SK-N-SH (cell line): ENCODE measurements around the gene IP6K2. TPM values are rescaled to one million over a fixed set of nuclear protein-coding genes. Genes with fewer than 3 reads are reported as not detected.
A peak's percentile ranks its signal among the peaks of the same experiment; 100 is the strongest.

Experiments used
- CTCF ChIA-PET: fragments of 300-600, 350-600 bp; formaldehyde crosslinking; extraction: SDS; loops from one replicate; lab custom pipeline; 2021; lab: Yijun Ruan, JAX
- POLR2A ChIA-PET: fragments of 350-600 bp; sonication (Branson Sonifier 250); formaldehyde crosslinking; extraction: SDS; loops from one replicate; lab custom pipeline; 2020; ENCODE audit warnings: antibody characterized with exemption, inconsistent platforms; lab: Yijun Ruan, JAX
- DNase-seq: peaks from one replicate; pipeline ENCODE4 v3.0.0; 2012
- H2AFZ ChIP-seq: fragments of 200-600 bp; sonication (generic); 2 replicates; pipeline ENCODE4 v1.8.1; 2016; ENCODE audit warnings: antibody characterized with exemption, mild to moderate bottlenecking, low read depth
- H3F3A ChIP-seq: fragments of 200-600 bp; sonication (generic); replicated peaks from 2 replicates; pipeline ENCODE3; 2016; ENCODE audit warnings: antibody characterized with exemption, mild to moderate bottlenecking; ENCODE audit not compliant: insufficient read depth
- H3K27ac ChIP-seq, 2 experiments: fragments of 200-500 bp in 1 of 2; fragments of 200-600 bp in 1 of 2; sonication (Bioruptor generic) in 1 of 2; sonication (generic), shearing (Covaris generic) in 1 of 2; 2 replicates each; pipeline versions ENCODE4 v1.5.1 to v1.6.1; 2014 to 2016; ENCODE audit warnings: low read depth in 2 of 2, inconsistent platforms in 1 of 2, low read length in 1 of 2, mild to moderate bottlenecking in 1 of 2, mixed read lengths in 1 of 2
- H3K27me3 ChIP-seq: fragments of 200-600 bp; sonication (generic), shearing (Covaris generic); 2 replicates; pipeline ENCODE4 v1.6.1; 2016; ENCODE audit warnings: mixed run types; ENCODE audit not compliant: insufficient read depth
- H3K36me3 ChIP-seq, 2 experiments: fragments of 200-500 bp in 1 of 2; fragments of 200-600 bp in 1 of 2; sonication (Bioruptor generic) in 1 of 2; sonication (generic) in 1 of 2; replicated peaks in 1 of 2; 2 replicates each; pipeline versions ENCODE3 to v1.5.1; 2014 to 2016; ENCODE audit warnings: low read length in 1 of 2, mild to moderate bottlenecking in 1 of 2; ENCODE audit not compliant: insufficient read depth in 2 of 2, control insufficient read depth in 1 of 2
- H3K4me1 ChIP-seq, 2 experiments: fragments of 200-500 bp in 1 of 2; fragments of 200-600 bp in 1 of 2; sonication (Bioruptor generic) in 1 of 2; sonication (generic), shearing (Covaris generic) in 1 of 2; 2 replicates each; pipeline versions ENCODE4 v1.5.1 to v1.6.1; 2014 to 2016; ENCODE audit warnings: low read depth in 1 of 2, low read length in 1 of 2, mixed run types in 1 of 2; ENCODE audit not compliant: insufficient read depth in 2 of 2, control insufficient read depth in 1 of 2
- H3K4me2 ChIP-seq: fragments of 200-600 bp; sonication (generic), shearing (Covaris generic); 2 replicates; pipeline ENCODE4 v1.6.1; 2017; ENCODE audit warnings: mixed run types
- H3K4me3 ChIP-seq, 2 experiments: fragments of 200-500 bp in 1 of 2; fragments of 200-600 bp in 1 of 2; sonication (Bioruptor generic) in 1 of 2; sonication (generic), shearing (Covaris generic) in 1 of 2; 2 replicates each; pipeline versions ENCODE4 v1.5.1 to v1.8.1; 2014 to 2016; ENCODE audit warnings: low read depth in 2 of 2, inconsistent platforms in 1 of 2, low read length in 1 of 2, mild to moderate bottlenecking in 1 of 2, mixed read lengths in 1 of 2, moderate library complexity in 1 of 2
- H3K79me2 ChIP-seq: fragments of 200-600 bp; sonication (generic); 2 replicates; pipeline ENCODE4 v1.8.1; 2017; ENCODE audit warnings: mild to moderate bottlenecking; ENCODE audit not compliant: insufficient read depth
- H3K9ac ChIP-seq: fragments of 200-600 bp; sonication (generic); 2 replicates; pipeline ENCODE4 v1.6.1; 2017; ENCODE audit warnings: mixed run types
- H3K9me2 ChIP-seq: fragments of 200-600 bp; sonication (generic); 2 replicates; pipeline ENCODE4 v1.6.1; 2017; ENCODE audit warnings: mixed run types
- H3K9me3 ChIP-seq: fragments of 200-600 bp; sonication (generic); 2 replicates; pipeline ENCODE4 v1.6.1; 2017; ENCODE audit warnings: mixed run types, mild to moderate bottlenecking, moderate library complexity
- H4K20me1 ChIP-seq: fragments of 200-600 bp; sonication (generic); 2 replicates; pipeline ENCODE4 v1.6.1; 2017; ENCODE audit warnings: mild to moderate bottlenecking, mixed run types; ENCODE audit not compliant: insufficient read depth
- CHD2 ChIP-seq: fragments of 150-350 bp; IDR thresholded peaks from 2 replicates; pipeline ENCODE4 v1.6.1; 2018; ENCODE audit warnings: low read length; ENCODE audit not compliant: partially characterized antibody
- ELF1 ChIP-seq: IDR thresholded peaks from 2 replicates; pipeline ENCODE4 v1.4.0; 2012
- EZH2phosphoT487 ChIP-seq: fragments of 200-600 bp; sonication (generic); IDR thresholded peaks from 2 replicates; pipeline ENCODE4 v1.6.1; 2017; ENCODE audit warnings: low read depth, mixed run types, mild to moderate bottlenecking, antibody characterized with exemption, moderate library complexity, borderline replicate concordance
- FOSL2 ChIP-seq: IDR thresholded peaks from 2 replicates; pipeline ENCODE4 v1.4.0; 2012; ENCODE audit warnings: low read depth, mild to moderate bottlenecking, moderate library complexity, borderline replicate concordance
- FOXJ3 ChIP-seq: sonication (generic); formaldehyde crosslinking; IDR thresholded peaks from 2 replicates; pipeline ENCODE4 v1.5.1; 2020; ENCODE audit warnings: mild to moderate bottlenecking, missing genetic modification reagents
- GABPA ChIP-seq: IDR thresholded peaks from 2 replicates; pipeline ENCODE4 v1.4.0; 2012; ENCODE audit warnings: low read depth, mild to moderate bottlenecking
- GATA2 ChIP-seq: sonication (generic); formaldehyde crosslinking; IDR thresholded peaks from 2 replicates; pipeline ENCODE4 v1.5.0; 2020; ENCODE audit warnings: mild to moderate bottlenecking, missing genetic modification reagents
- NRF1 ChIP-seq: IDR thresholded peaks from 2 replicates; pipeline ENCODE4 v1.6.1; 2012; ENCODE audit warnings: low read depth, mild to moderate bottlenecking, low read length
- PBX3 ChIP-seq: IDR thresholded peaks from 2 replicates; pipeline ENCODE4; 2012
- RCOR1 ChIP-seq: fragments of 150-350 bp; IDR thresholded peaks from 2 replicates; pipeline ENCODE4 v1.6.1; 2017; ENCODE audit warnings: antibody characterized with exemption, low read length
- RFX5 ChIP-seq: IDR thresholded peaks from 2 replicates; pipeline ENCODE4 v1.6.1; 2012; ENCODE audit warnings: mild to moderate bottlenecking, improper control_type of control experiment, low read length
- RXRA ChIP-seq: IDR thresholded peaks from 2 replicates; pipeline ENCODE4 v1.4.0; 2012; ENCODE audit warnings: low read depth, mild to moderate bottlenecking, borderline replicate concordance
- SIN3A ChIP-seq: IDR thresholded peaks from 2 replicates; pipeline ENCODE4 v1.6.1; 2012; ENCODE audit warnings: low read depth, mild to moderate bottlenecking, low read length, moderate library complexity, borderline replicate concordance
- SMC3 ChIP-seq: IDR thresholded peaks from 2 replicates; pipeline ENCODE4 v1.6.1; 2012; ENCODE audit warnings: low read depth, low read length, improper control_type of control experiment
- TAF1 ChIP-seq: IDR thresholded peaks from 2 replicates; pipeline ENCODE4 v1.6.1; 2012; ENCODE audit warnings: low read depth, mild to moderate bottlenecking, low read length, moderate library complexity, borderline replicate concordance
- TCF12 ChIP-seq: IDR thresholded peaks from 2 replicates; pipeline ENCODE4 v1.4.0; 2012
- TEAD4 ChIP-seq: IDR thresholded peaks from 2 replicates; pipeline ENCODE4 v1.4.0; 2012; ENCODE audit warnings: mild to moderate bottlenecking, borderline replicate concordance; ENCODE audit not compliant: insufficient read depth
- YY1 ChIP-seq: IDR thresholded peaks from 2 replicates; pipeline ENCODE4 v1.4.0; 2012; ENCODE audit warnings: low read depth, mild to moderate bottlenecking
- WGBS: methylation state at CpG from one replicate; pipeline ENCODE4 v1.1.6; 2017; ENCODE audit warnings: low lambda C conversion rate; 5-methylcytosine and 5-hydroxymethylcytosine counted together
- polyA plus RNA-seq, 3 experiments: library from polyadenylated mRNA; depleted of rRNA; stranded (reverse); fragments of >200 nt; gene quantifications; 2 replicates each; pipeline ENCODE4 v1.2.3, GENCODE V29; 2012
- TF ChIP-seq, protein P1 (sequence below): IDR thresholded peaks from 2 replicates; pipeline ENCODE4 v1.4.0; 2012; ENCODE audit warnings: low read depth
- TF ChIP-seq, protein P2 (sequence below): IDR thresholded peaks from 2 replicates; pipeline ENCODE4 v1.6.1; 2012; ENCODE audit warnings: mild to moderate bottlenecking, low read depth, low read length, moderate library complexity

The IP6K2 gene
- polyA plus RNA-seq, 1 of the 3 experiments (the other 2 are of a cell fraction), result 178 TPM

GRCh38 chr3:48664929-48665328, 52.1 kb downstream of the IP6K2 start:
- CTCF ChIA-PET, result interaction anchor here (0.8 to 4.5 kb wide), 5 partner anchors 10 to 33 kb away, joined by 3 to 33 read pairs (median 24); partner anchors contain the start of gene SLC26A6
- H3K9me3 ChIP-seq, result no peaks in the 10 kb centered on the region
- peaks cover 3 to 13% of the 10 kb centered on the region in 2 experiments for H3K36me3 ChIP-seq
- no peak for TF ChIP-seq RFX5
- TF ChIP-seq, protein P1, sequence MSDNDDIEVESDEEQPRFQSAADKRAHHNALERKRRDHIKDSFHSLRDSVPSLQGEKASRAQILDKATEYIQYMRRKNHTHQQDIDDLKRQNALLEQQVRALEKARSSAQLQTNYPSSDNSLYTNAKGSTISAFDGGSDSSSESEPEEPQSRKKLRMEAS, result no peak
- TF ChIP-seq NRF1, result no peak
- TF ChIP-seq SIN3A, result no peak
- TF ChIP-seq TEAD4, result no peak
- no peak for TF ChIP-seq FOXJ3 (CRISPR knock-in tag)
- TF ChIP-seq YY1, result no peak
- TF ChIP-seq CHD2, result no peak
- no peak for TF ChIP-seq ELF1
- no peak for TF ChIP-seq GABPA
- no peak for TF ChIP-seq FOSL2
- no peak for TF ChIP-seq EZH2phosphoT487
- TF ChIP-seq PBX3, result no peak
- TF ChIP-seq RCOR1, result no peak
- TF ChIP-seq RXRA, result no peak
- no peak for TF ChIP-seq SMC3
- no peak for TF ChIP-seq TAF1
- H3K27ac ChIP-seq, result no peak overlapping the region; a peak in 2 of 4 replicates
- peaks cover 19% of the 10 kb centered on the region for H3K79me2 ChIP-seq
- H3K9me2 ChIP-seq, result no peaks in the 10 kb centered on the region
- H3K4me1 ChIP-seq, result peaks cover 4 to 15% of the 10 kb centered on the region in 2 experiments; a peak in 2 of 4 replicates
- H3K9ac ChIP-seq, result no peak overlapping the region
- H2AFZ ChIP-seq, result no peak overlapping the region
- WGBS, result 87% methylated on average over 4 of the region's 4 CpGs
- H3K27me3 ChIP-seq, result no peaks in the 10 kb centered on the region
- 0 out of 2 replicates have a peak overlapping the region, but pooled peaks have one; percentile 98 for H3K4me2 ChIP-seq
- H3K4me3 ChIP-seq, result no peak overlapping the region
- POLR2A ChIA-PET, result interaction anchor here (1.4 to 2.1 kb wide), 2 partner anchors 9 to 20 kb away, joined by 4 to 10 read pairs; no protein-coding TSS in a partner anchor
- H3F3A ChIP-seq, result peaks cover 18% of the 10 kb centered on the region
- no peaks in the 10 kb centered on the region for H4K20me1 ChIP-seq
- DNase-seq, result no peak

DNA sequence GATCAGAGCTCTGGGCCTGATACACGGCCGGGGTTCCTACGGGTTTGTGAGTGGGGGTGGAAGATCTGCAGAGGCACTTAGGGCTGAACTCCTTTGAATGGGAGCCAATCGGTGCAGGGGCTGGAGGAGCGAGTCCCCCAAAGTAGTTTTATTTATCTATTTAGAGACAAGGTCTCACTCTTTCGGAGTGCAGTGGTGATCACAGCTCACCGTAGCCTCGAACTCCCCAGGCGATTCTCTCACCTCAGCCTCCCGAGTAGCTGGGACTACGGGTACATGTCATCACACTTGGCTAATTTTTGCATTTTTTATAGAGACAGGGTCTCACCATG, 52.7 kb downstream of the IP6K2 start:
- no peaks in the 10 kb centered on the region for H4K20me1 ChIP-seq
- peaks cover 18% of the 10 kb centered on the region for H3F3A ChIP-seq
- H3K9ac ChIP-seq, result no peak overlapping the region; the same call in 1 of the 2 replicates
- TF ChIP-seq, protein P1, result no peak
- TF ChIP-seq RXRA (no peak), TCF12 (no peak), RCOR1 (no peak), GATA2 (no peak)
- TF ChIP-seq, protein P2, sequence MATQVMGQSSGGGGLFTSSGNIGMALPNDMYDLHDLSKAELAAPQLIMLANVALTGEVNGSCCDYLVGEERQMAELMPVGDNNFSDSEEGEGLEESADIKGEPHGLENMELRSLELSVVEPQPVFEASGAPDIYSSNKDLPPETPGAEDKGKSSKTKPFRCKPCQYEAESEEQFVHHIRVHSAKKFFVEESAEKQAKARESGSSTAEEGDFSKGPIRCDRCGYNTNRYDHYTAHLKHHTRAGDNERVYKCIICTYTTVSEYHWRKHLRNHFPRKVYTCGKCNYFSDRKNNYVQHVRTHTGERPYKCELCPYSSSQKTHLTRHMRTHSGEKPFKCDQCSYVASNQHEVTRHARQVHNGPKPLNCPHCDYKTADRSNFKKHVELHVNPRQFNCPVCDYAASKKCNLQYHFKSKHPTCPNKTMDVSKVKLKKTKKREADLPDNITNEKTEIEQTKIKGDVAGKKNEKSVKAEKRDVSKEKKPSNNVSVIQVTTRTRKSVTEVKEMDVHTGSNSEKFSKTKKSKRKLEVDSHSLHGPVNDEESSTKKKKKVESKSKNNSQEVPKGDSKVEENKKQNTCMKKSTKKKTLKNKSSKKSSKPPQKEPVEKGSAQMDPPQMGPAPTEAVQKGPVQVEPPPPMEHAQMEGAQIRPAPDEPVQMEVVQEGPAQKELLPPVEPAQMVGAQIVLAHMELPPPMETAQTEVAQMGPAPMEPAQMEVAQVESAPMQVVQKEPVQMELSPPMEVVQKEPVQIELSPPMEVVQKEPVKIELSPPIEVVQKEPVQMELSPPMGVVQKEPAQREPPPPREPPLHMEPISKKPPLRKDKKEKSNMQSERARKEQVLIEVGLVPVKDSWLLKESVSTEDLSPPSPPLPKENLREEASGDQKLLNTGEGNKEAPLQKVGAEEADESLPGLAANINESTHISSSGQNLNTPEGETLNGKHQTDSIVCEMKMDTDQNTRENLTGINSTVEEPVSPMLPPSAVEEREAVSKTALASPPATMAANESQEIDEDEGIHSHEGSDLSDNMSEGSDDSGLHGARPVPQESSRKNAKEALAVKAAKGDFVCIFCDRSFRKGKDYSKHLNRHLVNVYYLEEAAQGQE, result 0 out of 2 replicates have a peak, but pooled peaks have one; percentile 4
- TF ChIP-seq, all 33 proteins: peak for 1
- no peaks in the 10 kb centered on the region for H3K27me3 ChIP-seq
- CTCF ChIA-PET, result interaction anchor here (0.5 to 4.5 kb wide), 13 partner anchors 8 to 165 kb away, joined by 3 to 33 read pairs (median 4); partner anchors contain the start of genes NCKIPSD and SLC26A6
- peak overlapping the region in 1 of 2 experiments; percentile 99; a peak in 2 of 4 replicates for H3K27ac ChIP-seq
- WGBS, result 24% methylated on average over 11 of the region's 11 CpGs
- peak overlapping the region; percentile 98 for H3K4me2 ChIP-seq
- H3K9me3 ChIP-seq, result no peaks in the 10 kb centered on the region
- no peaks in the 10 kb centered on the region for H3K9me2 ChIP-seq
- H3K4me1 ChIP-seq, result peaks cover 4 to 15% of the 10 kb centered on the region in 2 experiments; a peak in 2 of 4 replicates
- POLR2A ChIA-PET, result interaction anchor here (0.6 to 2.1 kb wide), 4 partner anchors 10 to 75 kb away, joined by 3 to 10 read pairs (median 6); partner anchors contain the start of gene IP6K2
- peak overlapping the region; percentile 61 to 77; a peak in 3 of 4 replicates for H3K4me3 ChIP-seq
- no peak for DNase-seq
- peaks cover 26% of the 10 kb centered on the region for H3K79me2 ChIP-seq
- peaks cover 9 to 20% of the 10 kb centered on the region in 2 experiments for H3K36me3 ChIP-seq
- H2AFZ ChIP-seq, result no peak overlapping the region
